Caco-2 (cell line): ENCODE data around the gene SOCS1. TPM values are rescaled to one million over a fixed set of nuclear protein-coding genes. Genes with fewer than 3 reads are reported as not detected.

Experiments used
- BruUV-seq: library from RNA; stranded (reverse); fragments of 400-500 nt; replicated peaks from 2 replicates; lab custom pipeline; 2021; lab: Mats Ljungman, UMichigan
- CTCF ChIA-PET: fragments of 300-600 bp; sonication (Branson Sonifier 250); formaldehyde crosslinking; loops from one replicate; lab custom pipeline; 2022; ENCODE audit warnings: antibody characterized with exemption; lab: Charles Lee
- POLR2A ChIA-PET: fragments of 300-600 bp; sonication (Branson Sonifier 250); formaldehyde crosslinking; loops from one replicate; lab custom pipeline; 2022; ENCODE audit warnings: antibody characterized with exemption; lab: Charles Lee
- DNase-seq, 2 experiments: peaks; one replicate each; pipeline versions ENCODE4 v3.0.0 to v3.0.0-alpha.2; 2020 to 2022
- H3K27me3 ChIP-seq: replicated peaks from 2 replicates; pipeline ENCODE4 v1.6.0; 2011; ENCODE audit warnings: low read length; ENCODE audit not compliant: control insufficient read depth, insufficient read depth
- H3K36me3 ChIP-seq: 2 replicates; pipeline ENCODE4 v1.5.1; 2011; ENCODE audit warnings: low read length; ENCODE audit not compliant: control insufficient read depth, insufficient read depth
- H3K4me1 ChIP-seq: fragments of 250-450 bp; sonication (Bioruptor Pico); 2 replicates; pipeline ENCODE4 v1.5.1; 2020; ENCODE audit warnings: mild to moderate bottlenecking
- H3K4me3 ChIP-seq: 2 replicates; pipeline ENCODE4 v1.5.1; 2011; ENCODE audit warnings: low read depth, mild to moderate bottlenecking, control low read depth, low read length
- H3K9me3 ChIP-seq: fragments of 250-450 bp; sonication (Bioruptor Pico); 2 replicates; pipeline ENCODE4 v1.5.1; 2020; ENCODE audit warnings: mild to moderate bottlenecking, moderate library complexity
- H3K27ac Mint-ChIP-seq: one replicate; pipeline ENCODE4 v1.8.0; 2022; ENCODE audit warnings: mixed read lengths; ENCODE audit not compliant: unreplicated experiment
- H3K27me3 Mint-ChIP-seq: one replicate; pipeline ENCODE4 v1.8.0; 2022; ENCODE audit warnings: mixed read lengths; ENCODE audit not compliant: insufficient read depth, unreplicated experiment
- H3K36me3 Mint-ChIP-seq: one replicate; pipeline ENCODE4 v1.8.0; 2022; ENCODE audit warnings: mild to moderate bottlenecking, mixed read lengths; ENCODE audit not compliant: insufficient read depth, unreplicated experiment
- H3K4me1 Mint-ChIP-seq: one replicate; pipeline ENCODE4 v1.8.0; 2022; ENCODE audit warnings: low read depth, mixed read lengths; ENCODE audit not compliant: unreplicated experiment
- H3K4me3 Mint-ChIP-seq: one replicate; pipeline ENCODE4 v1.8.0; 2022; ENCODE audit warnings: mild to moderate bottlenecking, moderate library complexity, mixed read lengths; ENCODE audit not compliant: unreplicated experiment
- H3K9me3 Mint-ChIP-seq: one replicate; pipeline ENCODE4 v1.8.0; 2022; ENCODE audit warnings: mixed read lengths; ENCODE audit not compliant: unreplicated experiment
- intact Hi-C: fragments of 100-400 bp; cut with micrococcal nuclease; formaldehyde crosslinking; loops from one replicate; pipeline ENCODE4 v1.10.0; 2022; ENCODE audit not compliant: unreplicated experiment
- total RNA-seq: library from RNA; stranded (reverse); gene quantifications from 2 replicates; pipeline ENCODE4 v1.2.3, GENCODE V29; 2022
- TF ChIP-seq, protein P1 (sequence below), 2 experiments: fragments of 200-600 bp in 1 of 2; IDR thresholded peaks; 1 replicate in 1 of 2; 2 replicates in 1 of 2; pipeline versions ENCODE4 v1.5.1 to v1.8.0; 2011 to 2022; ENCODE audit warnings: antibody characterized with exemption in 1 of 2, control low read depth in 1 of 2, inconsistent platforms in 1 of 2, low read depth in 1 of 2, low read length in 1 of 2, mild to moderate bottlenecking in 1 of 2, moderate library complexity in 1 of 2; ENCODE audit not compliant: insufficient read depth in 1 of 2, severe bottlenecking in 1 of 2, unreplicated experiment in 1 of 2

The SOCS1 gene
- total RNA-seq, 1 experiment from 2014 or later = 13.2 TPM

DNA sequence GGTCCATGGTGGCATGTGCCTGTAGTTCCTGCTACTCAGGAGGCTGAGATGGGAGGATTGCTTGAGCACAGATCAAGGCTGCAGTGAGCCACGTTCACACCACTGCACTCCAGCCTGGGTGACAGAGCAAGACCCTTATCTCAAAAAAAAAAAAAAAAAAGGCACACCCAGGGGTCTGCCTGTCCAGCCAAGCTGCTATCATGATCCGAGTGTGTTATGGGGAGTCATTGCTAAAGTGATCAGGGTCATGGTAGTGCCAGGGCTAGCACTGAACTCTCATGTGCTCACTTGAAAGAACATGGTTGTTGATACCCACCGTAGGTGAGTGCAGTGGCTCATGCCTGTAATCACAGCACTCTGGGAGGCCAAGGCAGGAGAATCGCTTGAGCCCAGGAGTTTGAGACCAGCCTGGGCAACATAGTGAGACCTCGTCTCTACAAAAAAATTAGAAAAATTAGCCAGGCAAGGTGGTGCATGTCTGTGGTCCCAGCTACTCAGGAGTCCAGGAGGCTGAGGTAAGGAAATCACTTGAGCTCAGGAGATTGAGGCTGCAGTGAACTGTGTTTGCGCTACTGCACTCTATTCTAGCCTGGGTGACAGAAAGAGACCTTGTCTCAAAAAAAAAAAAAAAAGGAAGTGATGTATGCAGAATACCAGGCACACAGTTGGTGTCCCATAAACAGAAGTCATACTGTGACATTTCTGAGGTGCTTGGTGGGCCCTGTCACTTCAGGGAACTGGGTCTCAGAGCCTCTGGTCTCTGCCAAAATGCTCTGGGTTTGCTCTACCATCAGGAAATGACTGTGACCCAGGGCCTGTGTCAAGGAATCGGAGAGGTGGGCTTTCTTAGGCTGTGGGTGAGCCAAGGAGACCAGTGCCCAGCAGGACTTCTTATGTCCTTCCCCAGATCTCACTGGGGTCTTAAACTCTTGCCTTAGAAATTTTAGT, 23.0 kb upstream of the SOCS1 start:
- H3K4me1 Mint-ChIP-seq = peaks cover 16% of the 10 kb centered on the region
- H3K4me3 Mint-ChIP-seq = peak overlapping the region; percentile 38
- H3K27me3 Mint-ChIP-seq = no peaks in the 10 kb centered on the region
- H3K36me3 Mint-ChIP-seq = no peaks in the 10 kb centered on the region
- peak overlapping the region; percentile 87 for H3K27ac Mint-ChIP-seq
- ChIA-PET POLR2A (interaction anchor here (1.0 to 1.3 kb wide), 2 partner anchors 18 to 23 kb away, joined by 9 to 21 read pairs; partner anchors contain the start of gene SOCS1), CTCF (interaction anchor here (1.0 to 1.8 kb wide), 2 partner anchors 23 to 78 kb away, joined by 3 to 29 read pairs; partner anchors contain the start of gene SOCS1)
- DNase-seq = no peak
- no peaks in the 10 kb centered on the region for H3K27me3 ChIP-seq
- peaks cover 21% of the 10 kb centered on the region for H3K4me1 ChIP-seq
- no peak overlapping the region for H3K4me3 ChIP-seq
- no TSS peak for BruUV-seq
- no peaks in the 10 kb centered on the region for H3K9me3 ChIP-seq
- H3K9me3 Mint-ChIP-seq = no peaks in the 10 kb centered on the region
- H3K36me3 ChIP-seq = no peaks in the 10 kb centered on the region
- TF ChIP-seq, protein P1, sequence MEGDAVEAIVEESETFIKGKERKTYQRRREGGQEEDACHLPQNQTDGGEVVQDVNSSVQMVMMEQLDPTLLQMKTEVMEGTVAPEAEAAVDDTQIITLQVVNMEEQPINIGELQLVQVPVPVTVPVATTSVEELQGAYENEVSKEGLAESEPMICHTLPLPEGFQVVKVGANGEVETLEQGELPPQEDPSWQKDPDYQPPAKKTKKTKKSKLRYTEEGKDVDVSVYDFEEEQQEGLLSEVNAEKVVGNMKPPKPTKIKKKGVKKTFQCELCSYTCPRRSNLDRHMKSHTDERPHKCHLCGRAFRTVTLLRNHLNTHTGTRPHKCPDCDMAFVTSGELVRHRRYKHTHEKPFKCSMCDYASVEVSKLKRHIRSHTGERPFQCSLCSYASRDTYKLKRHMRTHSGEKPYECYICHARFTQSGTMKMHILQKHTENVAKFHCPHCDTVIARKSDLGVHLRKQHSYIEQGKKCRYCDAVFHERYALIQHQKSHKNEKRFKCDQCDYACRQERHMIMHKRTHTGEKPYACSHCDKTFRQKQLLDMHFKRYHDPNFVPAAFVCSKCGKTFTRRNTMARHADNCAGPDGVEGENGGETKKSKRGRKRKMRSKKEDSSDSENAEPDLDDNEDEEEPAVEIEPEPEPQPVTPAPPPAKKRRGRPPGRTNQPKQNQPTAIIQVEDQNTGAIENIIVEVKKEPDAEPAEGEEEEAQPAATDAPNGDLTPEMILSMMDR (IDR thresholded peaks at IDR 0.05; ENCODE audit: insufficient read depth in 1 of 2, low read depth in 1 of 2, low read length in 1 of 2, severe bottlenecking in 1 of 2, unreplicated experiment in 1 of 2) = no peak
- intact Hi-C loops = loop anchor here (2.0 kb wide), 1 partner anchor 22 kb away; the partner anchor contains the start of gene SOCS1

DNA sequence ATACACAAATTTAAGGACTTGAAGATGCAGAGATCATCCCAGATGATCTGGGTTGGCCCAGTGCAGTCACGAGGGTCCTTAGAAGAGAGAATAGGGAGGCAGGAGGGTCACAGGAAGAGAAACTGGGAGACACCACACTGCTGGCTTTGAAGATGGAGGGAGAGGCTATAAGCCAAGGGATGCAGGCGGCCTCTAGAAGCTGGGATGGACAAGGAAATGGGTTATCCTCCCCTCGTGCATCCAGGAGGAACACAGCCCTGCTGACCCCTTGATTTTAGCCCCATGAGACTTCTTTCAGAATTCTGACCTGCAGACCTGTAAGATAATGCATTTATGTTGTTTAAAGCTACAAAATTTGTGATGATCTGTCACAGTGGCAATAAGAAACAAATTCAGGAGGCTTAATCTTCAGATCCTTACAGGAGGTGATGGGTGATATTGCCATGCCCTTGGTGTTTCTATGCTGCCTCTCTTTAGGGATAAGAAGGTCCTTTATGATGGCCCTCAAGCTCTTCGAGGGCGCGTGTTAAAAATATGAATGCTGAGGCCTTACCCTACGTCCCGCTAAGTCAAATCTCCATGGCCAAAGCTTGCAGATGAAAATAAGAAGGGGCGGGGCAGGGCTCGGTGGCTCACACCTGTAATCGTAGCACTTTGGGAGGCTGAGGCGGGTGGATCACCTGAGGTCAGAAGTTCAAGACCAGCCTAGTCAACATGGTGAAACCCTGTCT, 21.8 kb upstream of the SOCS1 start:
- H3K27me3 Mint-ChIP-seq = no peaks in the 10 kb centered on the region
- TF ChIP-seq, protein P1 (IDR thresholded peaks at IDR 0.05; ENCODE audit: insufficient read depth in 1 of 2, low read depth in 1 of 2, low read length in 1 of 2, severe bottlenecking in 1 of 2, unreplicated experiment in 1 of 2) = no peak
- no peak for DNase-seq
- no TSS peak for BruUV-seq
- H3K36me3 ChIP-seq = no peaks in the 10 kb centered on the region
- peaks cover 12% of the 10 kb centered on the region for H3K4me1 Mint-ChIP-seq
- H3K4me3 Mint-ChIP-seq = no peak overlapping the region
- peaks cover 21% of the 10 kb centered on the region for H3K4me1 ChIP-seq
- intact Hi-C loops = loop anchor here (2.0 kb wide), 1 partner anchor 21 kb away; the partner anchor contains the start of gene SOCS1
- H3K9me3 ChIP-seq = no peaks in the 10 kb centered on the region
- CTCF ChIA-PET = no interaction called here
- no peaks in the 10 kb centered on the region for H3K9me3 Mint-ChIP-seq
- POLR2A ChIA-PET = interaction anchor here (0.6 kb wide), 1 partner anchor 9 kb away, joined by 3 read pairs; no protein-coding TSS in a partner anchor
- no peaks in the 10 kb centered on the region for H3K36me3 Mint-ChIP-seq
- no peaks in the 10 kb centered on the region for H3K27me3 ChIP-seq
- H3K27ac Mint-ChIP-seq = peak overlapping the region; percentile 48
- no peak overlapping the region for H3K4me3 ChIP-seq
